H1 (cell line): ENCODE data around the gene CNOT6.

Experiments
- CTCF ChIP-seq, 3 experiments: IDR thresholded peaks; 1 replicate in 2 of 3; 2 replicates in 1 of 3; pipeline versions ENCODE4 v1.5.1 to v1.6.1; 2011; ENCODE audit warnings: low read length in 3 of 3, mild to moderate bottlenecking in 3 of 3, inconsistent platforms in 2 of 3, low read depth in 1 of 3, moderate library complexity in 1 of 3; ENCODE audit not compliant: insufficient read depth in 1 of 3; ENCODE audit errors: control extremely low read depth in 1 of 3
- EZH2 ChIP-seq: fragments of 200-600 bp; sonication (generic); IDR thresholded peaks from 2 replicates; pipeline ENCODE4 v1.7.1; 2012; ENCODE audit warnings: low read depth, mild to moderate bottlenecking, moderate library complexity, low read length, inconsistent platforms; ENCODE audit not compliant: severe bottlenecking
- GABPA ChIP-seq: IDR thresholded peaks from 2 replicates; pipeline ENCODE4 v1.6.1; 2011; ENCODE audit warnings: mild to moderate bottlenecking, low read length, moderate library complexity, borderline replicate concordance; ENCODE audit not compliant: insufficient read depth
- POLR2A ChIP-seq, 2 experiments: IDR thresholded peaks; 1 replicate in 1 of 2; 2 replicates in 1 of 2; pipeline ENCODE4 v1.6.1; 2011; ENCODE audit warnings: low read depth in 2 of 2, low read length in 2 of 2, mild to moderate bottlenecking in 2 of 2; ENCODE audit errors: control extremely low read depth in 1 of 2
- RFX5 ChIP-seq: IDR thresholded peaks from 2 replicates; pipeline ENCODE4 v1.6.1; 2011; ENCODE audit warnings: low read depth, low read length, improper control_type of control experiment, borderline replicate concordance
- SIN3A ChIP-seq, 2 experiments: IDR thresholded peaks in 1 of 2; conservative IDR thresholded peaks in 1 of 2; 2 replicates each; pipeline ENCODE4 v1.6.1; 2011 to 2012; ENCODE audit warnings: low read length in 2 of 2, improper control_type of control experiment in 1 of 2, low read depth in 1 of 2, mild to moderate bottlenecking in 1 of 2

- TF ChIP-seq SIN3A (conservative IDR thresholded peaks at IDR 0.05 in 1 of 2, IDR thresholded peaks at IDR 0.05 in 1 of 2; ENCODE audit: low read depth in 1 of 2, low read length in 2 of 2) (no peak), POLR2A (IDR thresholded peaks at IDR 0.05; ENCODE audit: control extremely low read depth in 1 of 2, low read depth in 2 of 2, low read length in 2 of 2) (no peak), GABPA (no peak), CTCF (IDR thresholded peaks at IDR 0.05; ENCODE audit: control extremely low read depth in 1 of 3, insufficient read depth in 1 of 3, low read depth in 1 of 3, low read length in 3 of 3) (no peak), RFX5 (no peak), EZH2 (no peak)
Observed at GRCh38 chr5:180463216-180463900, 30.8 kb upstream of the CNOT6 start.
